SK-N-SH (cell line): ENCODE results near the gene KLHL13. TPM values are rescaled to one million over a fixed set of nuclear protein-coding genes. Genes with fewer than 3 reads are reported as not detected.

ENCODE experiments used
- CTCF ChIA-PET: fragments of 300-600, 350-600 bp; formaldehyde crosslinking; extraction: SDS; loops from one replicate; lab custom pipeline; 2021; lab: Yijun Ruan, JAX
- POLR2A ChIA-PET: fragments of 350-600 bp; sonication (Branson Sonifier 250); formaldehyde crosslinking; extraction: SDS; loops from one replicate; lab custom pipeline; 2020; ENCODE audit warnings: antibody characterized with exemption, inconsistent platforms; lab: Yijun Ruan, JAX
- DNase-seq: peaks from one replicate; pipeline ENCODE4 v3.0.0; 2012
- H2AFZ ChIP-seq: fragments of 200-600 bp; sonication (generic); 2 replicates; pipeline ENCODE4 v1.8.1; 2016; ENCODE audit warnings: antibody characterized with exemption, mild to moderate bottlenecking, low read depth
- H3F3A ChIP-seq: fragments of 200-600 bp; sonication (generic); replicated peaks from 2 replicates; pipeline ENCODE3; 2016; ENCODE audit warnings: antibody characterized with exemption, mild to moderate bottlenecking; ENCODE audit not compliant: insufficient read depth
- H3K27ac ChIP-seq, 2 experiments: fragments of 200-500 bp in 1 of 2; fragments of 200-600 bp in 1 of 2; sonication (Bioruptor generic) in 1 of 2; sonication (generic), shearing (Covaris generic) in 1 of 2; 2 replicates each; pipeline versions ENCODE4 v1.5.1 to v1.6.1; 2014 to 2016; ENCODE audit warnings: low read depth in 2 of 2, inconsistent platforms in 1 of 2, low read length in 1 of 2, mild to moderate bottlenecking in 1 of 2, mixed read lengths in 1 of 2
- H3K27me3 ChIP-seq: fragments of 200-600 bp; sonication (generic), shearing (Covaris generic); 2 replicates; pipeline ENCODE4 v1.6.1; 2016; ENCODE audit warnings: mixed run types; ENCODE audit not compliant: insufficient read depth
- H3K36me3 ChIP-seq, 2 experiments: fragments of 200-500 bp in 1 of 2; fragments of 200-600 bp in 1 of 2; sonication (Bioruptor generic) in 1 of 2; sonication (generic) in 1 of 2; replicated peaks in 1 of 2; 2 replicates each; pipeline versions ENCODE3 to v1.5.1; 2014 to 2016; ENCODE audit warnings: low read length in 1 of 2, mild to moderate bottlenecking in 1 of 2; ENCODE audit not compliant: insufficient read depth in 2 of 2, control insufficient read depth in 1 of 2
- H3K4me1 ChIP-seq, 2 experiments: fragments of 200-500 bp in 1 of 2; fragments of 200-600 bp in 1 of 2; sonication (Bioruptor generic) in 1 of 2; sonication (generic), shearing (Covaris generic) in 1 of 2; 2 replicates each; pipeline versions ENCODE4 v1.5.1 to v1.6.1; 2014 to 2016; ENCODE audit warnings: low read depth in 1 of 2, low read length in 1 of 2, mixed run types in 1 of 2; ENCODE audit not compliant: insufficient read depth in 2 of 2, control insufficient read depth in 1 of 2
- H3K4me2 ChIP-seq: fragments of 200-600 bp; sonication (generic), shearing (Covaris generic); 2 replicates; pipeline ENCODE4 v1.6.1; 2017; ENCODE audit warnings: mixed run types
- H3K4me3 ChIP-seq, 2 experiments: fragments of 200-500 bp in 1 of 2; fragments of 200-600 bp in 1 of 2; sonication (Bioruptor generic) in 1 of 2; sonication (generic), shearing (Covaris generic) in 1 of 2; 2 replicates each; pipeline versions ENCODE4 v1.5.1 to v1.8.1; 2014 to 2016; ENCODE audit warnings: low read depth in 2 of 2, inconsistent platforms in 1 of 2, low read length in 1 of 2, mild to moderate bottlenecking in 1 of 2, mixed read lengths in 1 of 2, moderate library complexity in 1 of 2
- H3K79me2 ChIP-seq: fragments of 200-600 bp; sonication (generic); 2 replicates; pipeline ENCODE4 v1.8.1; 2017; ENCODE audit warnings: mild to moderate bottlenecking; ENCODE audit not compliant: insufficient read depth
- H3K9ac ChIP-seq: fragments of 200-600 bp; sonication (generic); 2 replicates; pipeline ENCODE4 v1.6.1; 2017; ENCODE audit warnings: mixed run types
- H3K9me2 ChIP-seq: fragments of 200-600 bp; sonication (generic); 2 replicates; pipeline ENCODE4 v1.6.1; 2017; ENCODE audit warnings: mixed run types
- H3K9me3 ChIP-seq: fragments of 200-600 bp; sonication (generic); 2 replicates; pipeline ENCODE4 v1.6.1; 2017; ENCODE audit warnings: mixed run types, mild to moderate bottlenecking, moderate library complexity
- H4K20me1 ChIP-seq: fragments of 200-600 bp; sonication (generic); 2 replicates; pipeline ENCODE4 v1.6.1; 2017; ENCODE audit warnings: mild to moderate bottlenecking, mixed run types; ENCODE audit not compliant: insufficient read depth
- EZH2phosphoT487 ChIP-seq: fragments of 200-600 bp; sonication (generic); IDR thresholded peaks from 2 replicates; pipeline ENCODE4 v1.6.1; 2017; ENCODE audit warnings: low read depth, mixed run types, mild to moderate bottlenecking, antibody characterized with exemption, moderate library complexity, borderline replicate concordance
- FOSL2 ChIP-seq: IDR thresholded peaks from 2 replicates; pipeline ENCODE4 v1.4.0; 2012; ENCODE audit warnings: low read depth, mild to moderate bottlenecking, moderate library complexity, borderline replicate concordance
- FOXJ3 ChIP-seq: sonication (generic); formaldehyde crosslinking; IDR thresholded peaks from 2 replicates; pipeline ENCODE4 v1.5.1; 2020; ENCODE audit warnings: mild to moderate bottlenecking, missing genetic modification reagents
- FOXM1 ChIP-seq: IDR thresholded peaks from 2 replicates; pipeline ENCODE4 v1.4.0; 2012; ENCODE audit warnings: low read depth, mild to moderate bottlenecking
- GABPA ChIP-seq: IDR thresholded peaks from 2 replicates; pipeline ENCODE4 v1.4.0; 2012; ENCODE audit warnings: low read depth, mild to moderate bottlenecking
- MEF2A ChIP-seq: IDR thresholded peaks from 2 replicates; pipeline ENCODE4 v1.4.0; 2012; ENCODE audit warnings: low read depth, borderline replicate concordance
- MXI1 ChIP-seq: IDR thresholded peaks from 2 replicates; pipeline ENCODE4 v1.6.1; 2012; ENCODE audit warnings: mild to moderate bottlenecking, low read depth, low read length, improper control_type of control experiment
- NRF1 ChIP-seq: IDR thresholded peaks from 2 replicates; pipeline ENCODE4 v1.6.1; 2012; ENCODE audit warnings: low read depth, mild to moderate bottlenecking, low read length
- POLR2AphosphoS5 ChIP-seq: IDR thresholded peaks from 2 replicates; pipeline ENCODE4 v1.6.1; 2012; ENCODE audit warnings: low read depth, low read length
- RAD21 ChIP-seq: IDR thresholded peaks from 2 replicates; pipeline ENCODE4 v1.6.1; 2012; ENCODE audit warnings: mild to moderate bottlenecking, low read length
- RCOR1 ChIP-seq: fragments of 150-350 bp; IDR thresholded peaks from 2 replicates; pipeline ENCODE4 v1.6.1; 2017; ENCODE audit warnings: antibody characterized with exemption, low read length
- REST ChIP-seq: IDR thresholded peaks from 2 replicates; pipeline ENCODE4 v1.6.1; 2012; ENCODE audit warnings: mild to moderate bottlenecking, low read depth, low read length, moderate library complexity
- TAF1 ChIP-seq: IDR thresholded peaks from 2 replicates; pipeline ENCODE4 v1.6.1; 2012; ENCODE audit warnings: low read depth, mild to moderate bottlenecking, low read length, moderate library complexity, borderline replicate concordance
- TCF12 ChIP-seq: IDR thresholded peaks from 2 replicates; pipeline ENCODE4 v1.4.0; 2012
- TEAD4 ChIP-seq: IDR thresholded peaks from 2 replicates; pipeline ENCODE4 v1.4.0; 2012; ENCODE audit warnings: mild to moderate bottlenecking, borderline replicate concordance; ENCODE audit not compliant: insufficient read depth
- USF1 ChIP-seq: IDR thresholded peaks from 2 replicates; pipeline ENCODE4 v1.4.0; 2012; ENCODE audit warnings: low read depth, borderline replicate concordance
- YY1 ChIP-seq: IDR thresholded peaks from 2 replicates; pipeline ENCODE4 v1.4.0; 2012; ENCODE audit warnings: low read depth, mild to moderate bottlenecking
- whole genome bisulfite sequencing: methylation state at CpG from one replicate; pipeline ENCODE4 v1.1.6; 2017; ENCODE audit warnings: low lambda C conversion rate; 5-methylcytosine and 5-hydroxymethylcytosine counted together
- polyA plus RNA-seq, 3 experiments: library from polyadenylated mRNA; depleted of rRNA; stranded (reverse); fragments of >200 nt; gene quantifications; 2 replicates each; pipeline ENCODE4 v1.2.3, GENCODE V29; 2012
- TF ChIP-seq, protein P1 (sequence below): fragments of 150-350 bp; IDR thresholded peaks from 2 replicates; pipeline ENCODE4 v1.6.1; 2016; ENCODE audit warnings: mild to moderate bottlenecking, low read depth, low read length
- TF ChIP-seq, protein P2 (sequence below): IDR thresholded peaks from 2 replicates; pipeline ENCODE4; 2012
- TF ChIP-seq, protein P3 (sequence below): IDR thresholded peaks from 2 replicates; pipeline ENCODE4 v1.4.0; 2012; ENCODE audit warnings: low read depth, borderline replicate concordance

KLHL13 gene
- polyA plus RNA-seq, 1 of the 3 experiments (the other 2 are of a cell fraction) = 19.5 TPM

DNA sequence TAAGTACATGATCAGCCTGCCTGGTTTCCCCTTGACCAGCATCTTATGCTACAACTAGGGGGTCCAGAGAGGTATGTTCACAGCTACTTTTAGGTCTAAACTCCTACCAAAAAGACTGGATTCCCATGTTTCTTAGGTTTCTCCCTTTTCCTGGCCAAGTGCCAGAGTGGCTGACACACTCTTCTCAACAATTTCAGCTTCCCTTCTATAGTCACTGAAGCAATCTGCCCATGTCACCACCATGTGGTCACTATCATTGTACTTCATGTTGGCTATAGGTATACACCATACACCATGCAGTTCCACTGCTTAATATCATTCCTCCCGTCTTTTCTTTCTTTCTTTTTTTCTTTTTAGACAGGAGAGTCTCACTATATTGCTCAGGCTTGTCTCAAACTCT, 66.9 kb downstream of the KLHL13 start:
- 35% methylated on average over 1 of the region's 1 CpG for WGBS
- Histone ChIP-seq H4K20me1 (no peaks in the 10 kb centered on the region), H3K79me2 (peaks cover 51% of the 10 kb centered on the region), H3F3A (peaks cover 5% of the 10 kb centered on the region), H3K4me3 (no peak overlapping the region)
- TF ChIP-seq RCOR1 (no peak), FOXJ3 (no peak), FOSL2 (no peak), FOXM1 (no peak), EZH2phosphoT487 (no peak), USF1 (no peak), TCF12 (no peak), TEAD4 (no peak), YY1 (no peak), POLR2AphosphoS5 (no peak), TAF1 (no peak), GABPA (no peak)
- TF ChIP-seq, protein P1, sequence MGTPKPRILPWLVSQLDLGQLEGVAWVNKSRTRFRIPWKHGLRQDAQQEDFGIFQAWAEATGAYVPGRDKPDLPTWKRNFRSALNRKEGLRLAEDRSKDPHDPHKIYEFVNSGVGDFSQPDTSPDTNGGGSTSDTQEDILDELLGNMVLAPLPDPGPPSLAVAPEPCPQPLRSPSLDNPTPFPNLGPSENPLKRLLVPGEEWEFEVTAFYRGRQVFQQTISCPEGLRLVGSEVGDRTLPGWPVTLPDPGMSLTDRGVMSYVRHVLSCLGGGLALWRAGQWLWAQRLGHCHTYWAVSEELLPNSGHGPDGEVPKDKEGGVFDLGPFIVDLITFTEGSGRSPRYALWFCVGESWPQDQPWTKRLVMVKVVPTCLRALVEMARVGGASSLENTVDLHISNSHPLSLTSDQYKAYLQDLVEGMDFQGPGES = no peak
- TF ChIP-seq, protein P2, sequence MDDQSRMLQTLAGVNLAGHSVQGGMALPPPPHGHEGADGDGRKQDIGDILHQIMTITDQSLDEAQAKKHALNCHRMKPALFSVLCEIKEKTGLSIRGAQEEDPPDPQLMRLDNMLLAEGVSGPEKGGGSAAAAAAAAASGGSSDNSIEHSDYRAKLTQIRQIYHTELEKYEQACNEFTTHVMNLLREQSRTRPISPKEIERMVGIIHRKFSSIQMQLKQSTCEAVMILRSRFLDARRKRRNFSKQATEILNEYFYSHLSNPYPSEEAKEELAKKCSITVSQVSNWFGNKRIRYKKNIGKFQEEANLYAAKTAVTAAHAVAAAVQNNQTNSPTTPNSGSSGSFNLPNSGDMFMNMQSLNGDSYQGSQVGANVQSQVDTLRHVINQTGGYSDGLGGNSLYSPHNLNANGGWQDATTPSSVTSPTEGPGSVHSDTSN = no peak
- TF ChIP-seq, all 33 proteins: peak for 0
- Histone ChIP-seq H2AFZ (no peak overlapping the region), H3K27me3 (no peaks in the 10 kb centered on the region), H3K4me2 (no peak overlapping the region), H3K9ac (no peak overlapping the region), H3K9me2 (no peaks in the 10 kb centered on the region), H3K9me3 (0 out of 2 replicates have a peak, but pooled peaks cover under 1% of the 10 kb centered on the region), H3K36me3 (peaks cover 0 to 7% of the 10 kb centered on the region in 2 experiments), H3K4me1 (no peaks in the 10 kb centered on the region; a peak in 2 of 4 replicates), H3K27ac (no peak overlapping the region)
- ChIA-PET POLR2A (no interaction called here), CTCF (interaction anchor here (0.7 to 1.9 kb wide), 2 partner anchors 14 to 17 kb away, joined by 3 to 4 read pairs; no protein-coding TSS in a partner anchor)
- no peak for DNase-seq

DNA sequence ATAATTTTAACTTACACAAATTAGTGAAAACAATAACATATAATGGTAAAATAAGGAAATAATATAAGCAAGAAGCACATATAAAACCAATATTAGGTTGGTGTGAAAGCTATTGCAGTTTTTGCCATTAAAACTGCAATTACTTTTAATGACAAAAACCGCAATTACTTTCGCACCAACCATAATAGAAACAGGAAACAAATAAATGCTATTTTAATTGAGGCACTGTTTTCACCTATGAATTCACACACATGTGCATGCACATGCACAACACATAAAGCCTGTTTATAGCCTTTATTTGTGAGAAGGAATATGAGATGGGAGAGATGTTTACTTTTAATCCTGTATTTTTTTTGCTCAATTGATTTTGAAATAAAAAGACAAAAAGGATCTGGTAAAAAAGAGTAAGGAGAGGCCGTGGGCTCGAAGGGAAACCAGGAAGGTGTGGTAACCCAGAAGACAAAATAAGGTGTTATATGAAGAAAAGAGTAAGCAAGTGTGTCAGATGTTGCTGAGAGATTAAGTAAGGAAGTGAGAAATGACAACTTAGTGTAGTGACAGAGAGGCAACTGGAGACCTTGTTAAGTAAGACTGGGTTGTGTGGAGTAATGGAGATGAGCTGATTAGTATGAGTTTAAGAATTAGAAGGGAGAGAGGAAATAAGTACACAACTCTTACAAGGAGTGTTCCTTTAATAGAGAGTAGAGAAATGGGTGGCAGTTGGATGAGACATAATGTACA, 69.0 kb downstream of the KLHL13 start:
- H3K36me3 ChIP-seq = peaks cover 0 to 7% of the 10 kb centered on the region in 2 experiments
- ChIA-PET CTCF (no interaction called here), POLR2A (no interaction called here)
- H3K9me2 ChIP-seq = no peaks in the 10 kb centered on the region
- no peak overlapping the region for H3K4me2 ChIP-seq
- H3K4me3 ChIP-seq = no peak overlapping the region
- H3K27me3 ChIP-seq = no peaks in the 10 kb centered on the region
- H3F3A ChIP-seq = peaks cover 4% of the 10 kb centered on the region
- H4K20me1 ChIP-seq = no peaks in the 10 kb centered on the region
- no peak for DNase-seq
- no peak overlapping the region for H3K9ac ChIP-seq
- no peak overlapping the region for H2AFZ ChIP-seq
- H3K4me1 ChIP-seq = no peaks in the 10 kb centered on the region; a peak in 2 of 4 replicates
- H3K79me2 ChIP-seq = peaks cover 52% of the 10 kb centered on the region
- H3K27ac ChIP-seq = no peak overlapping the region
- H3K9me3 ChIP-seq = peaks cover 16% of the 10 kb centered on the region
- 39% methylated on average over 4 of the region's 4 CpGs for WGBS
- TF ChIP-seq REST = no peak
- TF ChIP-seq RAD21 = no peak
- TF ChIP-seq RCOR1 = no peak
- TF ChIP-seq NRF1 = no peak
- no peak for TF ChIP-seq MEF2A
- TF ChIP-seq, protein P3, sequence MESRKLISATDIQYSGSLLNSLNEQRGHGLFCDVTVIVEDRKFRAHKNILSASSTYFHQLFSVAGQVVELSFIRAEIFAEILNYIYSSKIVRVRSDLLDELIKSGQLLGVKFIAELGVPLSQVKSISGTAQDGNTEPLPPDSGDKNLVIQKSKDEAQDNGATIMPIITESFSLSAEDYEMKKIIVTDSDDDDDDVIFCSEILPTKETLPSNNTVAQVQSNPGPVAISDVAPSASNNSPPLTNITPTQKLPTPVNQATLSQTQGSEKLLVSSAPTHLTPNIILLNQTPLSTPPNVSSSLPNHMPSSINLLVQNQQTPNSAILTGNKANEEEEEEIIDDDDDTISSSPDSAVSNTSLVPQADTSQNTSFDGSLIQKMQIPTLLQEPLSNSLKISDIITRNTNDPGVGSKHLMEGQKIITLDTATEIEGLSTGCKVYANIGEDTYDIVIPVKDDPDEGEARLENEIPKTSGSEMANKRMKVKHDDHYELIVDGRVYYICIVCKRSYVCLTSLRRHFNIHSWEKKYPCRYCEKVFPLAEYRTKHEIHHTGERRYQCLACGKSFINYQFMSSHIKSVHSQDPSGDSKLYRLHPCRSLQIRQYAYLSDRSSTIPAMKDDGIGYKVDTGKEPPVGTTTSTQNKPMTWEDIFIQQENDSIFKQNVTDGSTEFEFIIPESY = no peak
- TF ChIP-seq MXI1 = no peak
